GM18858 (cell line): ENCODE results near the gene MUC5B.

Experiments used
- ATAC-seq: cut with Tn5 transposase; IDR thresholded peaks from one replicate; pipeline ENCODE4 v1.9.1; 2021; ENCODE audit not compliant: unreplicated experiment

The MUC5B gene

DNA sequence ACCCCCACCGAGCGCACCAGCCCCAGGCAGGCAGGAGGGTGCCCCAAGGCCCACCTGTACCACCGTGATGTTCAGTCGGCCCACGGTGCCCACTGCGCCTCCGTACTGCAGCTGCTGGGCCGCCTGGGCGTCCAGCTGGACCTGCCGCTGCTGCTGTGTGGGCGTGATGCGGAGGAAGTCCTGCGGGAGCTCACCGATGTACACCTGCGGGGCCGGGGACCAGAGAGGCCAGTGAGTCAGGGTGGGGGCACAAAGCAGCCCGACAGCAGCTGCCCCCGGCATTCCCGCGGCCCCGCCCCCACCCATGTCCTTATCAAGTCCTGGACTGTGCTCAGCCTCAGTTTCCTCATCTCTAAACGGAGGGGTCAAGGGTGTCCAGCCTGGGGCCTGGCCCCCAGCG lies 72.7 kb downstream of the MUC5B start:
- no peak for ATAC-seq

DNA sequence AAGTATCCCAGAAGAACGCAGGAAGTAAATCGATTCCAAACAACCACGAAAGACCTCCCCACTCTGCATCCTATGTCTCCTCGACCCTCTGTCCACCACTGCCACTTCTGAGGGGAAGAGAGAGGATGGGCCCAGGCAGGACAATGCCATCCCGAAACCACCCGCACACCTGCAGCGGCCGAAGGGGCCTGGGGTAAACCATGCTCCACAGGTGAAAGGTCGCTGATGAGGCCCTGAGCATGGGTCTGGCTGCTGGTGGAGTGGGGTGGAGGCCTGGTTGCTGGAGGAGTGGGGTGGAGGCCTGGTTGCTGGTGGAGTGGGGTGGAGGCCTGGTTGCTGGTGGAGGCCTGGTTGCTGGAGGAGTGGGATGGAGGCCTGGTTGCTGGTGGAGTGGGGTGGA lies 73.4 kb downstream of the MUC5B start:
- no peak for ATAC-seq

DNA sequence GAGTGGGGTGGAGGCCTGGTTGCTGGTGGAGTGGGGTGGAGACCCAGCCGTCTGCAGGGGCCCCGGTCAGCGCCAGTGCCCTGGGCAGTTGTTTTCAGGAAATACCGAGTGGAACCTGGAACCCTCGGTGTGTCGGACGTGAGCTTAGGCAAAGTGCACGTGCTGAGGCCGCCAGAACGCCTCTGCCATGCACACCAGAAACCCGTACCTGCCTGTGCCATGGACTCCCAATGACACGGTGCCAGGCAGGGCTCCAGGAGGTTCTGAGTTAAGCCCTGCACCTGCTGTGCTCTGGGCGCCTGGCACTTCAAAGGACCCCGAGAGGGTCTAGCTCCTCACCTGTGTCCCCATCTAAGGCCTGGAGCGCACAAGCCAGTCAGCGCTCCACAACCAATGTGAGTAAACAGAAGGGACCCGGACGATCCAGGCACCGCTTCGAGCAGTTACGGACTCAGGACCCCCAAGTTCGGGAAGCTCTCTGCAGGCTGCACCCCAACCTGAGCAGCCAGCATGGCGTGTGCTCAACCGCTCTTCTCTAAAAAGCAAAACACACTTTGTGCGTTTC lies 74.2 kb downstream of the MUC5B start:
- no peak for ATAC-seq

DNA sequence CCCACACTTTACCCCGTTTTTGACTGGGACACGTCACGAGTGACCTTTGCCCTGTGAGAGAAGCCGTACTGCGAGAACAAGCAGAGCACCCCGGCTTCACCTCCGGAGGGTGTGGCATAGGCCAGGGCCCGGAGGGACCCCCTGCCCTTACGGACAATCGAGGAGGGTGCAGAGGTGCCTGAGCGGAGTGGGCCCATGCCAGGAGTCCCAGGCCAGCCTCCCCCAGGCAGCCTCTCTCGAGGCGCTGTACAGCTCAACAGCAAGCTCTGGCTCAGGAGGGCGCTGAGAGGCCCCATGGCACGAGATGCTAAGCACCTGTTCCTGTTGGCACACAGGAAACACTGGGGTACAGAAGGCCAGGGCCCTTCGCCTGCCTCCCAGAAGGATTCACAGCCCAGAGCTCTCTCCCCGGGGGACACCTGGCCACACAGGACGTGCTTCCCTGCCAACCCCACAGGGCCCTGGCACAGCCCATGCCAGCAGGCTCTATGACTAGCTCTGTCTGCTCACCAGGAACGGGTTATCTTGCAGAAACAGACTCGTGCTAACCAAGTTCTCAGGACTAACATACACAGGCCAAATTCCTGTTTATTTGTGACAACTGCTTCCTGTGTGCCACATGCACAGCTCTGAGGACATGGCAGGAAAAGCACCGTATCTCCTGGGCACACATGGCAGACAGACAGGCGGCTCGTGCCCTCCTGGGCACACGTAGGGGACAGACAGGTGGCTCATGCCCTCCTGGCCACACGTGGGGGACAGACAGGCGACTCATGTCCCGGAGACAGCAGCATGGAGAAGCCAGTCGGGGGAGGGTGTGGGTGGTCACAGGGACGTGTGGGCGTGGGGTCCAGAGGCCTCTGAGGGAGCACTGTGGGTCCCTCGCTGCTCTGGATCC lies 75.0 kb downstream of the MUC5B start:
- no peak for ATAC-seq

DNA sequence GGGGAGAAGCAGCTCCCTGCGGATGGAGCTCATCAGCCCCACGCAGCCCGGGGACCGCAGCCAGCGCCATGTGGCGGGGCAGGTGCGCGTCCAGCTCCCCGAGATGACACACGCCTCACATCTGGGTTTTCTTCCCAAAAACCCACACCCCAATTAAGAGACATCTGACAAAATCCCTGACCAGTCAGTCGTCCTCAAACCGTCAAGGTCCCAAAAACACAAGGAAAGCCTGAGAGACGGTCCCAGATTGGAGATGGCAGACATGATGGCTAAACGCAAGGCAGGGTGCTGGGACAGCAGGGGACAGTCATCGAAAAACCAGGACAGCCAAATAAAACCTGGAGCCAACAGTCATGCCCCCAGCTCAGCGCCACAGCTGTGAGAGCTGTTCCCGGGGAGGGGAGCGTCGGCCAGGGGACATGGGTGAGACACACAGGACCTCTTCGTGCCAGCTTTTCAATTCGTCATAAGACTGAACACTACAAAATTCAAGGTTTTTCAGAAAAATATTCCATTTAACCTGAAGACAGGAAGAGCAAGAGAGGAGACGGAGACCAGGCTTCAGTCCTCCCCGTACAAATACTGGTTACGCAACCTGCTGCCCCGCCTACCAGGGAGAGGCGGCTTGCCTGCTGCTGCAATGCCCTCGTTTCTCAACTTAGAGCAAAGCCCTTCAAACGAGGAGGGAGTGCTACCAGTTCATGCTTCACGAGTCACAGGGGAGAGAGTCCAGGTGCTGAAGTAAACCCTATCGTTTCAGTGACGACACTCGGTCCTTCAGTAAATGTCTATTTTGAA lies 76.0 kb downstream of the MUC5B start:
- ATAC-seq, result no peak

DNA sequence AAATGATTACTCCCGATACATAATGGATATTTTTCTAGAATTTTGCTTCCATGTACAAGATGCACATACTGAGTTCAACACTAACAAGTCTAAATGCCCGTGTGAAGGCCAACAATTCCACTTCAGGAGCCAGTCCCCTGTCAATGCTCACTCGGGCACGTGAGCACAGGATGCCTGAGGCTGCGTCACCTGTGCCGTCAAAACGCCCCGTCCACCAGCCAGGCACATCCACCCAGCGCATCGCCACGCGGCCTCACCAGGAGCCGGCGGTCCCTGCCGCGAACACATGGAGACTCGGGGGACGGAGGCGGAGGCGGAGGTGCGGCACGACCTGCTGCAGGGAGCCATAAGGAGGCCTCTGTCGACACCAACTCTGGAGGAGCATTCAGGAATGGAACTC lies 76.8 kb downstream of the MUC5B start:
- no peak for ATAC-seq

DNA sequence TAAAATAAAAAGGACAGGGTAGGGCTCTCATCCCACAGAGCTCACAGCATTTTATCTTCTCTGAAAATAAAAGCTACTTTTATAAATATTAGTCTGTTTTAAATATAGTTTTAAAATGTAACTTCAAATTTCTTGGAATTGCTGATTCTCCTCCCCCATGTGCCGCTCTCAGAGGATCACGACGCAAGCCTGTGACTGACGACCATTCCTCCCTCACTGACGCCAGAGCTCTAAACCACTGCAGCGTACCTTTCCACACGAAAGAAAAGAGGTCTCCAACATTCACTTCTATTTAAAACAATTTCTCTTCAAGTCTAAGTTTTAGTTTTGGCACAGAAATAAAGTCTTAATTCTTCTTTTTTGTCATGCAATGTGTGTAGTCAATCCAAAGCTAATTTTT lies 77.3 kb downstream of the MUC5B start:
- no peak for ATAC-seq

DNA sequence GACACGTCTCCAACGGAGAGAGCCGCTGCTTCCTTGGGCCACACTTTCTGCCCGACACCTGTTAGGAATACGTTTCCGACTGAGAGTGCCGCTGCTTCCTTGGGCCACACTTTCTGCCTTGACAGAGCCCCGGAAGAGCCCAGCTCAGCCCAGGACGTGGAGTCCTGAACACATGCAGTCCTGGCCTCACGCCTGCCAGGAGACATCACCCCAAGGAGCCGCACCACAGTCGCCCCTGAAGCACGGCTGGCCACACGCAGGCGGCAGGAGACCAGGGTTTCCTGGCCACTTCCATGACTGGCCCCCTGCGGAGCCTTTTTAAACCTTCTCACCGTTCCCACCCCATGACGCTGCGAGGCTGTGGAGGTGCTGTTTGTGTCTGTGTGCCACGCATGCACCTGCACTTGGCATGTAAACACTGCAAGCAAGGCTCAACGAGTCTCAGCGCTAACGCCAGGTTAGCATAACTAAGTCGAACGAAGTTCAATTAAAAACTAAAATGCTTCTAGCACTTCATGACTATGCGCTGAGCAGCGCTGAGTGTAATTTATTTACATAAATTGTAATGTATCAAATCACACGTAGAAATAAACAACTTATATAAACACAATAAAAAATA lies 77.8 kb downstream of the MUC5B start:
- ATAC-seq, result no peak

DNA sequence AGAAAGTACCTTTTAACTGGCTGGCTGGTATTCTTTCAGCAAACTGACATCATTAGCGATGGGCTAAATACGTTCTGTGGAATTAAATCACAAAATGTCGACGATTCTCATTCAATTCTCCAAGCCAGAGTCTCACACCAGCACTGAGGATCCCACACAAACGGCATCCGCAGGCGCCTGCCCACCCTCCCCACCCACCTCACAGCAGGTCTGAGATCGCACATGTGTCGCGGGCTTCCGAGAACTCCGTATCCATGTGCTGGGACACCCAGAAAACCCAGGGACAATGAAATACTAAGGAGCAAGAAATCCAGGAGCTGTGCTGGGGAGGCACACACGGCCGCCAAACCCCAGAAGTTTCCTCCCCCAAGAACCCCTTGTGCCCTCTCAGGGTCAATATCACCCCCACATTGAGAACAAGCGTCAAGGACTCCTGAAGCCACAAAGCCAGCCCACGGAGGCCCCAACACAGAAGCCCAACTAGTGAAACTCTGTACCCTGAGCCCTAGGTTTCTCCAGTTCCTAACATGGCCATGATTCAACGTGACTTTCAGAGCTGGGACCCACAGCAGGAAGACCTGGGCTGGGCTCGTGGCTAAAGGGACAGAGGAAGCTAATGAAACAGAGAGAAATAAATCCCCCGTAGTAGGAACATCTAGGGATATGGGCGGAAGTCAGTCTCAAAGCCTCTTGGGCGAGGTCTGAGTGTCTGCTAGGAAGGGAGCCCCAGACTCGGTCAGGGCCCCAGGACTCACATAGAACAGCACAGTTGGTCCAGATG lies 78.5 kb downstream of the MUC5B start:
- no peak for ATAC-seq

DNA sequence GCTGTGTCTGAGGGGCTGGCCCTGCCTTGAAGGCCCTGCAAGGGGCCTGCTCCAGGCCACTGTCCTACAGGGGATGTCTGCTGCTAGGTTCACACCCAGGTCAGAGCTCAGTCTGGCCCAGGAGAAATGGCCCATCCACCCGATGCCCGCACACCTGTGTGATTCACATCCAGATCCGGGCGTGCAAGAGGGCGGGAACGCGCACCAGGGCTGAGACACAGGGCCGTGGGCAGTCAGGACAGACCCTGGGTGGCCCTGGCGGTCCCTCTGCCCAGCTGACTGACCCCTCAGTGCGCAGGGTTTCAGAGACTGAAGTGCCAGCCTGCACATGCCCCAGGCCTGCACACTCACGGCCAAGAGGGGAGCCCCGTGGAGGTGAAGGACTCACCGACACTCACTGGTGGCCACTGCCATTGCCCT lies 79.2 kb downstream of the MUC5B start:
- no peak for ATAC-seq

DNA sequence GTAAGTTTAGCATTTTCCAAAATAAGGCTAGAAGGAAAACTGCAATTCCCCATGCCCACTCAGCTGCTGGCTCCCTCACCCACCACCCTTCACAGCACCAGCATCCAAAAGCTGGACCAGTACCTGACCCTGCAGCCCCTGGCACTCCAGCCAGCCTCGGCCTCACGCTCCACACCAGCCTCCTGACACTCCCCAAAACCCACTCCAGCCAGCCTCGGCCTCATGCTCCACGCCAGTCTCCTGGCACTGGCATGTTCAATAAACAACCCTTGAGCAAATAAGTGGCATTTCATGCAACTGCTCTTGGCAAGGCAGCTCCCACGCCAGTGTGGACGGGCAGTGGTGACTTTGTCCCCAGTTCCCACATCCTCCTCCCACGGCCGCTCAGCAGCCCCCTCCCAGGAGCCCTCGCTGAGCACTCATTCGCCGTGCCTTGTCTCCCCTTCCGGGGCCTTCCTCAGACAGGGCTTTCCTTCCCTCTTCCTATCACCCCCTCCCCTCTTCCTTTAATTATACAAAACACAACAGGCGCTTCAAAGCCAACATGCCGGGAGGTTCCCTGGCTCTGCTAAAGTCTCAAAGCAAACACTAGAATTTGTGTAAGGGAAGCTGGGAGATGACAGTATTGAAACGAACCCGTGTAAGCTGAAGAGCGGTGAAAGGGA lies 79.7 kb downstream of the MUC5B start:
- no peak for ATAC-seq

DNA sequence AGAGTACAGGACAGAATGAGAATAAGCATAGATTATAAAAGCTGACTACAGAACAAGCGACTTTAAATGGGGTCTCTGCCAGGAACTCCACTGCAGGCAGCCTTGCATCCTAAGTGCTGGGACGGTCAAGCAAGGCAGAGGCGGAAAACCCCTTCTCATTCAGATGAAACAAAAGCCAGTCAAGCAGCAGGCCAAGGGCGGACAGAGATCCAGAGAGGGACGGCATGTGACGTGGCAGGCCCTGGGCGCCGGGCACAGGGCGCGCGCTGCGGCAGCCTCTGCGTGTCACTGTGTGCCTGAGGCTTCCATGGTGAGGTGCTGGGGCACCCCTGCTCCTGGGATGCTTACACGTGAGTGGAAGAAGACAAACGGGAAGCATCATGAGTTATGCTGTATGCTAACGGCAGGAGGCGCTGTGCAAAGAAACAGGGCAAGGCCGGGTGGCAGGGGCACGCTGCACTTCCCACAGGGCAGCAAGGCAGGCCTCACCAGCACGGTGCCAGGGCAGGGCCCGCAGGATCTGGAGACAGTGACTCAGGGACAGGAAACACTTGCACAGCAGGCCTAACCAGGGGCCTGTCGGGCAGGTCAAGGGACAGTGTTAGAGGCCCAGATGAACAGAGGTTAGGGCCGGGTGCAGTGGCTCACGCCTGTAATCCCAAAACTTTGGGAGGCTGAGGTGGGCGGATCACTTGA lies 80.4 kb downstream of the MUC5B start:
- ATAC-seq, result no peak

DNA sequence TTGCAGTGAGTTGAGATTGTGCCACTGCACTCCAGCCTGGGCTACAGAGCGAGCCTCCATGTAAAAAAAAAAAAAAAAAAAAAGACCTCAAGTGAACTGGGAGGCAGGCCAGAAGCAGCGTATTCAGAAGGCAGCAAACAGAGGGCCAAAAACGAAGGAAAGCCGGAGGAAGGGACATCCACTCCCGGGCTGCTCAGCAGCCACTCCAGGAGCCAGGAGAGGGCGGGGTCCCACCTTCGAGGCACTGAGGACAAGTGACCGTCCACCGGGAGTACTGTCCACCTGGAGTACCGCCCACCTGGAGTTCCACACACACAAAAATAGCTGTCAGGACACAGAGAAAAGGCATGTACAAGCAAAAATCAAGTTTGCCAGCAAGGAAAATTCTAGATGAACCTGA lies 81.1 kb downstream of the MUC5B start:
- ATAC-seq, result no peak

DNA sequence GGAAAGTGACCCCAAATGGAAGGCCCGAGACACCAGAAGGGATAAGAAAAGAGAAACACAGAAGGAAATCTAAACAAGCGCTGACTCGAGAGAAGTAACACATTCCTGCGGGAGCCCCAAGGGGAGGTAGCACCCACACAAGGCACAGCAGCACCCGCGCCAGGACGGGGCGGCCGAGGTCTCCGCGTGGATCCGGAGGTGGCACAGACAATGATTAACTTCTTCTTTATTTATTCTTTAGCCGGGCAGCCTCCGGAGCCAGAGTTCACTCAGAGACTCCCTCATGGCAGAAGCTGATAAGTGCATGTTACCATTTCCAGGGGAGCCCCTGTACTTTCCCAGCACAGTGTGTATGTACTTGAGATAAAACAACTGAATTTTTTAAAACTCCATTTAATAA lies 81.5 kb downstream of the MUC5B start:
- no peak for ATAC-seq

DNA sequence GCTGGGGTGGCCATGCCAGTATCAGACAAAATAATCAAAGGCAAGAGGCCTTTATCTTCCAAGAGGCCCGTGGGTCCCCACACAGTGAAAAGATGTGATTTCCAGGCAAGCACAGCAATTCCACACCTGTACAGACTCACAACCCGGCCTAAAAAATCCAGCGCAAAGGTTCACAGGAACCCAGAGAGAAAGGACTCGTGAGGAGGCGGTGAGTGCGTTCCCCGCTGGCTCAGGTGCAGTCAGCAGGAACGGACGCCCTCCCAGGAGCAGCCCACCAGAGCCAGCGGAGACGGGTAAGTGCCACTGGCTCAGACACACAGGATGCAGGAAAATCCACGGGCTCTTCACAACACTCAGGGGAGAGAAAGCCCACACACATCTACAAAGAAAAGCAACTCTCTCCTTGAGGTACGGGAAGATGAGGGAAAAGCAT lies 82.2 kb downstream of the MUC5B start:
- ATAC-seq, result no peak

DNA sequence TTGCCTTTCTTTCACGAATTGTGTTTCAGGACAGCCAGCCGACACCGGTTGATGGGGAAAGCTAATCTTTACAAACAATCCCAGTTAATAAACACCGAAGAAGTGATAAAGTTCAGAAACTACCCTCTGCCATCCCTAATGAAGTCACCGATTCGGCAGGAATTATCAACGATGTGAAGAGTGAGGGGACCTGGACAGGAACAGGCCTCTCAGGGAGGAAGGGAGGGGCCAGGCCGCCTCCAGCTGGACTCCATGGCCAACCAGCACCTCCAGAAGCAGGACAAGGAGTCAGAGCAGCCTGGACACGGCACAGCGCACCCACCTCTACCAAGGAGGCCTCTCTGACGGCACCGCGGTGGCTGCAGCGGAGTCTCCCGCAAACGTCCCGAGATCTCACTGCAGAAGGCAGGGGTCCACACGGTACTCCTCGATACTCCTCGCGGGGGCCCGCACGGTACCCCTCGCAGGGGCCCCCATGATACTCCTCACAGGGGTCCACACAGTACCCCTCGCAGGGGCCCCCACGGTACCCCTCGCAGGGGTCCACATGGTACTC lies 82.7 kb downstream of the MUC5B start:
- no peak for ATAC-seq

DNA sequence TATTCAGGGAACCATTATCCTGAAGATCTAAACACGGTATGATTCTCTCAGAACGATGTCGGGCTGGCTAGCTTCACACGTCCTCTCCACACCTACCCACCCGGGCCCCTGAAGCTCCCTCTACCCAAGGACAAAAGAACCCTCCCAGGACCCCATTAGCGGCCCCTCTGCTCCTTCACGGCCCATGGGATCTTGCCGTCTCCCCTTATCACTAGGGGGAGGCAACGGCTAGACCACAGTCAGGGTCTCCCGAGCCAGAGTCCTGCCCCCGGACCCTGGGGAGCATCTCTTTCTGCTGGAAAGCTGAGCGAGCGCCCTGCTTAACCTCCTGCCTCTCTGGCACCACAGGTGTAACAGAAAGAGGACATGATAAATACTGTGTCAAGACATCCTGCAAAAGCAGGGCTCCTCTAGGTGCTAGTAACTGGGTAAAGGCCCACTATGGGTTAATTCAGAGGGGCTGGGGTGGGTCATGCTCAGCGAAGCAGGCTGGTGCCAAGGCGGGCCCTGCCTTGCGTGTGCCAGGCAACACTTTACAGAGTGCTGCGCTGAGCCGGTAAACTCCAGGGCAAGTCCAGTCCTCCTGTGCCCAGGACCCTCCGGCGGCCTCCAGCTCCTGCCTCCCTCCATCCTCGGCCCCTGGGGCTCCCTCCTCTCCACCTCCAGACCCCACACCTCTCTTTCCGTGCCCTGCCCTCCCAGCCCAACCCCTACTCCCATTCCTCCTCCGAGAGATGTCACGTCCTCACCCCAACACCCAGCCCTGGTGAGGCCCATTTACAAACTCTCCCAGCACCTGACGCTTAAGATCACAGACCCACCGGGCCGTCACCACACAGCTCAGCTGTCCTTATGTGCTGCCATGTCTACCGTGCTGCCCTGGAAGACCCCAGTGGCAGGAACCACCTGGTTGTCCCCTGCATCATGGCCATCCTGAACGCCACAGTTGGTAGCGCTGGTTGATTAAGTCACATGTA lies 83.6 kb downstream of the MUC5B start:
- ATAC-seq, result no peak
